Thyroid gland (tissue), 4 donors: ENCODE data around the gene GIT2.

Source experiments
- CTCF ChIP-seq, 6 experiments: fragments of 200-600 bp in 3 of 6; fragments of 450-650 bp in 3 of 6; sonication (generic) in 3 of 6; IDR thresholded peaks; one replicate each; pipeline ENCODE4 v1.5.1; 2016 to 2019; ENCODE audit warnings: antibody characterized with exemption in 6 of 6, mild to moderate bottlenecking in 2 of 6, inconsistent platforms in 1 of 6, moderate library complexity in 1 of 6
- POLR2A ChIP-seq, 2 donors: fragments of 450-650 bp; IDR thresholded peaks; one replicate each; pipeline ENCODE4 v1.6.1; 2017; ENCODE audit warnings: antibody characterized with exemption in 2 of 2, mild to moderate bottlenecking in 2 of 2, moderate library complexity in 1 of 2

GRCh38 chr12:109912855-109913321 is 83.3 kb downstream of the GIT2 start:
- TF ChIP-seq CTCF (IDR thresholded peaks at IDR 0.05), result no peak
- no peak for TF ChIP-seq POLR2A (IDR thresholded peaks at IDR 0.05)
